PC-3 (cell line): ENCODE results near the gene LMNTD1. TPM values are rescaled to one million over a fixed set of nuclear protein-coding genes. Genes with fewer than 3 reads are reported as not detected.
A peak's percentile ranks its signal among the peaks of the same experiment; 100 is the strongest.

Experiments
- ATAC-seq: fragments of 200-7000 bp; cut with Tn5 transposase; 2 replicates; pipeline ENCODE4 v1.9.1; 2020; ENCODE audit warnings: mild to moderate bottlenecking, moderate library complexity
- BruUV-seq: library from RNA; stranded (reverse); fragments of 400-500 nt; replicated peaks from 2 replicates; lab custom pipeline; 2021; lab: Mats Ljungman, UMichigan
- CTCF ChIA-PET: fragments of 300-600 bp; sonication (Branson Sonifier 250); formaldehyde crosslinking; loops from one replicate; lab custom pipeline; 2022; ENCODE audit warnings: antibody characterized with exemption; lab: Charles Lee
- POLR2A ChIA-PET: fragments of 300-600 bp; sonication (Branson Sonifier 250); formaldehyde crosslinking; loops from one replicate; lab custom pipeline; 2022; ENCODE audit warnings: antibody characterized with exemption; ENCODE audit not compliant: unreplicated experiment; lab: Charles Lee
- DNase-seq: peaks from one replicate; pipeline ENCODE4 v3.0.0-alpha.2; 2015
- H2AFZ ChIP-seq: fragments of 300-600 bp; sonication (generic); 2 replicates; pipeline ENCODE4 v1.6.0; 2016; ENCODE audit warnings: antibody characterized with exemption, low read length
- H3F3A ChIP-seq: fragments of 300-600 bp; sonication (generic); one replicate; pipeline ENCODE4 v1.6.0; 2017; ENCODE audit warnings: antibody characterized with exemption, low read length, control low read depth, mild to moderate bottlenecking; ENCODE audit not compliant: unreplicated experiment
- H3K27ac ChIP-seq: fragments of 300-600 bp; sonication (generic); 2 replicates; pipeline ENCODE4 v1.5.1; 2016; ENCODE audit warnings: mild to moderate bottlenecking, low read length
- H3K27me3 ChIP-seq: fragments of 300-600 bp; sonication (generic); 2 replicates; pipeline ENCODE4 v1.6.1; 2016; ENCODE audit warnings: low read length, mixed read lengths
- H3K36me3 ChIP-seq: fragments of 300-600 bp; sonication (generic); 2 replicates; pipeline ENCODE4 v1.6.1; 2016; ENCODE audit warnings: low read depth, mixed run types, low read length, mixed read lengths
- H3K4me1 ChIP-seq: fragments of 300-600 bp; sonication (generic); 2 replicates; pipeline ENCODE4 v1.5.1; 2016; ENCODE audit warnings: low read length; ENCODE audit not compliant: insufficient read depth
- H3K4me2 ChIP-seq: fragments of 300-600 bp; sonication (generic); 2 replicates; pipeline ENCODE4 v1.6.0; 2016; ENCODE audit warnings: low read length
- H3K4me3 ChIP-seq: fragments of 300-600 bp; sonication (generic); 2 replicates; pipeline ENCODE4 v1.5.1; 2016; ENCODE audit warnings: mild to moderate bottlenecking, low read length, mixed read lengths
- H3K79me2 ChIP-seq: fragments of 300-600 bp; sonication (generic); 2 replicates; pipeline ENCODE4 v1.6.1; 2017; ENCODE audit warnings: low read length, mixed read lengths
- H3K9ac ChIP-seq: fragments of 300-600 bp; sonication (generic); 2 replicates; pipeline ENCODE4 v1.6.0; 2016; ENCODE audit warnings: mild to moderate bottlenecking, low read length
- H3K9me2 ChIP-seq: fragments of 300-600 bp; sonication (generic); replicated peaks from 2 replicates; pipeline ENCODE4 v1.6.1; 2016; ENCODE audit warnings: mixed run types, low read length, mixed read lengths
- H3K9me3 ChIP-seq: fragments of 300-600 bp; sonication (generic); 2 replicates; pipeline ENCODE4 v1.6.1; 2016; ENCODE audit warnings: low read length, mixed read lengths
- H4K20me1 ChIP-seq: fragments of 300-600 bp; sonication (generic); 2 replicates; pipeline ENCODE4 v1.6.1; 2016; ENCODE audit warnings: low read length, mixed read lengths
- CTCF ChIP-seq: fragments of 300-600 bp; sonication (generic); conservative IDR thresholded peaks from 2 replicates; pipeline ENCODE4 v1.5.1; 2017; ENCODE audit warnings: antibody characterized with exemption, low read depth, mild to moderate bottlenecking, low read length
- EZH2 ChIP-seq: fragments of 300-600 bp; sonication (generic); IDR thresholded peaks from one replicate; pipeline ENCODE4 v1.6.1; 2017; ENCODE audit warnings: antibody characterized with exemption, mild to moderate bottlenecking, low read length; ENCODE audit not compliant: unreplicated experiment
- EZH2phosphoT487 ChIP-seq: fragments of 300-600 bp; sonication (generic); IDR thresholded peaks from 2 replicates; pipeline ENCODE4 v1.6.1; 2018; ENCODE audit warnings: mild to moderate bottlenecking, antibody characterized with exemption, low read length, borderline replicate concordance
- intact Hi-C: fragments of 100-400 bp; cut with micrococcal nuclease; formaldehyde crosslinking; loops from 2 replicates; pipeline ENCODE4 v1.9.0; 2023
- total RNA-seq: library from RNA; depleted of rRNA; stranded (reverse); fragments of >200 nt; gene quantifications from 2 replicates; pipeline ENCODE4 v1.2.3, GENCODE V29; 2014

Gene LMNTD1
- total RNA-seq, 1 experiment from 2014 or later = not detected

DNA sequence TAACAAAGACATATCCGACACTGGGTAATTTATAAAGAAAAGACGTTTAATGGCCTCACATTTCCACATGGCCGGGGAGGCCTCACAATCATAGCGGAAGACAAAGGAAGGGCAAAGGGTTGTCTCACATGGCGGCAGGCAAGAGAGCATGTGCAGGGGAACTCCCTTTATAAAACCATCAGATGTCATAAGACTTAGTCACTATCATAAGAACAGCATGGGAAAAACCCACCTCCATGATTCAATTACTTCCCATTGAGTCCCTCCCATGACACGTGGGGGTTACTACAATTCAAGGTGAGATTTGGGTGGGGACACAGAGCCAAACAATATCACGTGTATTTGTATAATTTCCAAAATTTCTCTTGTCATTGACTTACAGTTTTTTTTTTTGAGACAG is 5.5 kb upstream of the LMNTD1 start:
- no peak overlapping the region for H3K9ac ChIP-seq
- H3K9me3 ChIP-seq = no peaks in the 10 kb centered on the region
- H3F3A ChIP-seq = no peaks in the 10 kb centered on the region
- DNase-seq (no peak), ATAC-seq (no peak)
- no peak overlapping the region for H3K27ac ChIP-seq
- no peaks in the 10 kb centered on the region for H3K4me1 ChIP-seq
- intact Hi-C loops = loop anchor here (1.0 kb wide), 1 partner anchor 122 kb away; no protein-coding TSS in a partner anchor
- no peaks in the 10 kb centered on the region for H3K27me3 ChIP-seq
- no peak overlapping the region for H3K4me2 ChIP-seq
- no peaks in the 10 kb centered on the region for H3K9me2 ChIP-seq
- ChIA-PET POLR2A (no interaction called here), CTCF (no interaction called here)
- H3K36me3 ChIP-seq = no peaks in the 10 kb centered on the region
- no peaks in the 10 kb centered on the region for H3K79me2 ChIP-seq
- H3K4me3 ChIP-seq = no peak overlapping the region
- no TSS peak for BruUV-seq
- TF ChIP-seq CTCF = no peak
- no peak for TF ChIP-seq EZH2phosphoT487
- TF ChIP-seq EZH2 = no peak
- H2AFZ ChIP-seq = no peak overlapping the region
- no peaks in the 10 kb centered on the region for H4K20me1 ChIP-seq

- DNase-seq (peak; percentile 75), ATAC-seq (no peak)
- Histone ChIP-seq H2AFZ (no peak overlapping the region), H3K79me2 (no peaks in the 10 kb centered on the region), H4K20me1 (no peaks in the 10 kb centered on the region), H3K27me3 (no peaks in the 10 kb centered on the region), H3K9me2 (no peaks in the 10 kb centered on the region), H3K4me3 (no peak overlapping the region), H3K9ac (no peak overlapping the region), H3K27ac (no peak overlapping the region), H3K9me3 (no peaks in the 10 kb centered on the region), H3K36me3 (no peaks in the 10 kb centered on the region), H3K4me2 (no peak overlapping the region), H3K4me1 (no peaks in the 10 kb centered on the region), H3F3A (no peaks in the 10 kb centered on the region)
- ChIA-PET CTCF (no interaction called here), POLR2A (no interaction called here)
- TF ChIP-seq EZH2phosphoT487 (no peak), CTCF (peak; percentile 78)
- BruUV-seq = no TSS peak
- intact Hi-C loops = loop anchor here (1.0 kb wide), 1 partner anchor 122 kb away; no protein-coding TSS in a partner anchor
These were observed 4.8 kb upstream of the LMNTD1 start for GRCh38 chr12:25557830-25558436.

DNA sequence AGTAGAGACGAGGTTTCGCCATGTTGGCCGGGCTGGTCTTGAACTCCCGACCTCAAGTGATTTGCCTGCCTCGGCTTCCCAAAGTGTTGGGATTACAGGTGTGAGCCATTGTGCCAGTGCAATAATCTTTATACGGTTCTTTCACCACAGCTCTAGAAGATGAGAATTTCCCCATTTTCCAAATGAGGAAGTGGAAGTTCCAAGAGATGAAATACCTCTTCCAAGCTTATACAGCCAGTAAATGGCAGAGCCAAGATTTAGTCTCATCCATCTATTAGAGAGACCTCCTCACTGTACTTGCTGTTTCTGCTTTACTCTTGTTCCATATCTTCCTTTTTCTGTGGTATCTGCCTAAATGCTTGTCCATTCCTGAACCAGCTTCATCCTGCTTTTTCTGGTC is 3.1 kb upstream of the LMNTD1 start:
- Histone ChIP-seq H3K4me2 (no peak overlapping the region), H3K36me3 (no peaks in the 10 kb centered on the region), H3K27ac (no peak overlapping the region), H3K4me3 (no peak overlapping the region), H3F3A (no peaks in the 10 kb centered on the region), H3K79me2 (no peaks in the 10 kb centered on the region), H3K4me1 (no peaks in the 10 kb centered on the region), H3K27me3 (no peaks in the 10 kb centered on the region), H3K9me2 (no peaks in the 10 kb centered on the region), H4K20me1 (no peaks in the 10 kb centered on the region), H3K9ac (no peak overlapping the region), H3K9me3 (no peaks in the 10 kb centered on the region), H2AFZ (no peak overlapping the region)
- ChIA-PET CTCF (no interaction called here), POLR2A (no interaction called here)
- TF ChIP-seq EZH2phosphoT487 (no peak), CTCF (no peak), EZH2 (no peak)
- intact Hi-C loops = no loop called here
- no TSS peak for BruUV-seq
- DNase-seq (no peak), ATAC-seq (no peak)
